ENCODE data around the gene PTPRCAP.
A peak's percentile ranks its signal among the peaks of the same experiment; 100 is the strongest.
"Not testable (repeated sequence)": the region's sequence is repeated elsewhere in the genome, so short reads cannot be mapped to it uniquely, and the experiment has no call there.

The PTPRCAP gene, protein sequence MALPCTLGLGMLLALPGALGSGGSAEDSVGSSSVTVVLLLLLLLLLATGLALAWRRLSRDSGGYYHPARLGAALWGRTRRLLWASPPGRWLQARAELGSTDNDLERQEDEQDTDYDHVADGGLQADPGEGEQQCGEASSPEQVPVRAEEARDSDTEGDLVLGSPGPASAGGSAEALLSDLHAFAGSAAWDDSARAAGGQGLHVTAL

DNA sequence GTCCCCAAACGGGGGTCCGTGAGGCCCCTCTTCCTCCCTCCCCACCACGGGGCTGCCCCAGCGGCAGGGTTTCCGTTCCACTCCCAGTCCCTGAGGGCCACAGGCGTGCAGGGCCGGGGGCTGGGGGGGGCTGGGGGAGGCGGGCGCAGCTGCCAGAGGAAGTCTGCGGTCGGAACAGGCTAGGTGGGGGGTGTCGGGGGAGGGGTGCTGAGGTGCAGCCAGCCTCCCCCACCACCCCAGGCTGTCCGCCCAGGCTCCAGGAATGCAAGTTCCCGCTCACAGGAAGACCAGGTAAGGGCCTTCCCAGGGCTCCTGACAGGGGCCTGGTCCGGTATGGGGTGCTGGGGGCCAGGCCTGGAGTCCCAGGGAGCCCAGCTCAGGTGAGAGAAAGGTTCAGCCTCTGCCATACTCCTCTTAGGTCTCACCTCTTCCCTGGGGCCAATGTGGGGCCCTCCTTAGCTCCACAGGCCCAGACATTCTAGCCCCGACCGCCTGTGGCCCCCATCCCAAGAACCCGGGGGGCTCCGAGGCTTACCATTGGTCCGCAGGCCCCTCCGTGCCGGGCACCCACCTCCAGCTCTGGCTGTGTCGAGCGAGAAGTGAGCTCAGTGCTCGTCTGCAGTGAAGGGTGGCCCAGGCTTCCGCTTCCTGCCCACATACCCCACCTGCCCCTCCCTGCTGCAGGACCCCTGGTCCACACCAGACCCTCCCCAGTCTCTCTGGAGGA, at the start of gene PTPRCAP:
Gene PTPRCAP, minus strand, starts transcription at position 601 of the 727 bp plus-strand sequence. Its CDS starts 63 bp downstream, at position 538.
- Mint-ChIP-seq H3K36me3 (peaks cover 53 to 80% of the 10 kb centered on the region in 2 donors), H3K27me3 (no peaks in the 10 kb centered on the region), H3K4me3 (peak within 1 kb of the TSS; percentile 95 to 99), H3K4me1 (peaks cover 66 to 90% of the 10 kb centered on the region in 2 donors), H3K9me3 (no peaks in the 10 kb centered on the region), H3K27ac (peak within 1 kb of the TSS; percentile 97)
- peak; percentile 74 for DNase-seq
- ATAC-seq (replicated peaks) = peak; percentile 41 to 57

DNA sequence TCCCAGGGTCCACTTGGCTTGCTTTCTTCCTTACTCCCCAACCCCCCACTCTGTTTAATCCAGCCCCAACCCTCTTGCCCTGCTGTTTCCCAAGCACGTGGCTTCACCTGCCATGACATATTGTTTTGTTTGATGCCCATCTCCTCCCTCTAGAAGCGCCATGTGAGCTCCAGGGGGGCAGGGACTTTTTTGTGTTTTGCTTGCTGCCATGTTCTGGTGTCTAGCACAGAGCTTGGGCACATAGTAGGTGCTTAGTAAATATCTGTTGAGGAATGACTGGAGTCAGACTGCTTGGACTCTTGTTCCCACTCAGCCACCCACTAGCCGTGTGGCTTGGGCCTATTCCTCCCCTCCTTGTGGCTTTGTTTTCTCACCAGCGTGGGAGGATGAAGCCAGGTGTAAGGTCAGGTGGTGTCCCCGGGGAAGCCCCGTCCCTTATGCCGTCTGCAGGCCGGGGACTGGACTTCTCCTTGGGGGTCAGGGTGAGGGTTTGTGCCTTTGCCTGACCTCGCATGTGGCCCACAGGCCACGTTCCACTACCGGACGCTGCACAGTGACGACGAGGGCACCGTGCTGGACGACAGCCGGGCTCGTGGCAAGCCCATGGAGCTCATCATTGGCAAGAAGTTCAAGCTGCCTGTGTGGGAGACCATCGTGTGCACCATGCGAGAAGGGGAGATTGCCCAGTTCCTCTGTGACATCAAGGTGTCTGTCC, 49.2 kb upstream of the PTPRCAP start:
- DNase-seq (peak; percentile 63), ATAC-seq (replicated peaks) (peak; percentile 13 to 15)
- Mint-ChIP-seq H3K4me1 (peaks cover 56 to 69% of the 10 kb centered on the region in 2 donors), H3K9me3 (peaks cover 0 to 3% of the 10 kb centered on the region in 2 donors), H3K4me3 (peak overlapping the region; percentile 70 to 74), H3K27me3 (no peaks in the 10 kb centered on the region), H3K36me3 (peaks cover 36 to 65% of the 10 kb centered on the region in 2 donors), H3K27ac (peak overlapping the region; percentile 84)

DNA sequence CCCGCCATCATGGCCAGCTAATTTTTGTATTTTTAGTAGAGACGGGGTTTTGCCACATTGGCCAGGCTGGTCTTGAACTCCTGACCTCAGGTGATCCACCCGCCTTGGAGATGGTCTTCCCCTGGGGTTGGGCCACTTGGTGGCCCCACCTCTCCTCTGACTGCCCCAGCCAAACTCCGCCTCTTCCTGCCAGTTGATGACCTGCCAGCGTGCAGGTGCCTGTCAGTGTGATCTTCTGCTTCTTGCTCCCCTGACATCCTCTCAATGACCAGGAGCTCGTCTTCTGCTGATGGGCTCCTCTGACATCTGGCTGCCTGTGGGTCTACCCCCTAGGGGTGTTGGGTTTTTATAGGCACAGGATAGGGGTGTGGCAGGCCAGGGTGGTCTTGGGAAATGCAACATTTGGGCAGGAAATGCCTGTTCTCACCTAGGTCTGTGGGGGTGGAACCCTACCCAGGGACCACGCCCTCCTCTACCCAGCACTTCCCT, 48.4 kb upstream of the PTPRCAP start:
- not testable (repeated sequence) for H3K27me3 Mint-ChIP-seq; ATAC-seq (replicated peaks); H3K9me3 Mint-ChIP-seq; DNase-seq
- peak overlapping the region; percentile 70 to 74 for H3K4me3 Mint-ChIP-seq
- H3K27ac Mint-ChIP-seq = peak overlapping the region; percentile 84
- H3K36me3 Mint-ChIP-seq = peaks cover 34 to 63% of the 10 kb centered on the region in 2 donors
- peaks cover 56 to 69% of the 10 kb centered on the region in 2 donors for H3K4me1 Mint-ChIP-seq

GRCh38 chr11:67484847-67485311, 47.4 kb upstream of the PTPRCAP start:
- Mint-ChIP-seq H3K36me3 (peaks cover 30 to 54% of the 10 kb centered on the region in 2 donors), H3K4me1 (peaks cover 53 to 62% of the 10 kb centered on the region in 2 donors)
- no peak for DNase-seq

GRCh38 chr11:67483831-67484665, 46.6 kb upstream of the PTPRCAP start:
- H3K36me3 Mint-ChIP-seq = peaks cover 25 to 48% of the 10 kb centered on the region in 2 donors
- DNase-seq (no peak), ATAC-seq (replicated peaks) (peak in 1 of 2 donors; percentile 12)
- H3K4me3 Mint-ChIP-seq = peak overlapping the region; percentile 94 to 96
- no peaks in the 10 kb centered on the region for H3K27me3 Mint-ChIP-seq
- peaks cover 49 to 58% of the 10 kb centered on the region in 2 donors for H3K4me1 Mint-ChIP-seq
- H3K9me3 Mint-ChIP-seq = peaks cover 0 to 3% of the 10 kb centered on the region in 2 donors
- peak overlapping the region; percentile 99 for H3K27ac Mint-ChIP-seq

More at GRCh38 chr11:67484847-67485311, 47.4 kb upstream of the PTPRCAP start:
- no peaks in the 10 kb centered on the region for H3K27me3 Mint-ChIP-seq
- H3K27ac Mint-ChIP-seq = peak overlapping the region; percentile 99
- peaks cover 0 to 3% of the 10 kb centered on the region in 2 donors for H3K9me3 Mint-ChIP-seq
- peak; percentile 44 to 50 for ATAC-seq (replicated peaks)
- H3K4me3 Mint-ChIP-seq = peak overlapping the region; percentile 94 to 96

DNA sequence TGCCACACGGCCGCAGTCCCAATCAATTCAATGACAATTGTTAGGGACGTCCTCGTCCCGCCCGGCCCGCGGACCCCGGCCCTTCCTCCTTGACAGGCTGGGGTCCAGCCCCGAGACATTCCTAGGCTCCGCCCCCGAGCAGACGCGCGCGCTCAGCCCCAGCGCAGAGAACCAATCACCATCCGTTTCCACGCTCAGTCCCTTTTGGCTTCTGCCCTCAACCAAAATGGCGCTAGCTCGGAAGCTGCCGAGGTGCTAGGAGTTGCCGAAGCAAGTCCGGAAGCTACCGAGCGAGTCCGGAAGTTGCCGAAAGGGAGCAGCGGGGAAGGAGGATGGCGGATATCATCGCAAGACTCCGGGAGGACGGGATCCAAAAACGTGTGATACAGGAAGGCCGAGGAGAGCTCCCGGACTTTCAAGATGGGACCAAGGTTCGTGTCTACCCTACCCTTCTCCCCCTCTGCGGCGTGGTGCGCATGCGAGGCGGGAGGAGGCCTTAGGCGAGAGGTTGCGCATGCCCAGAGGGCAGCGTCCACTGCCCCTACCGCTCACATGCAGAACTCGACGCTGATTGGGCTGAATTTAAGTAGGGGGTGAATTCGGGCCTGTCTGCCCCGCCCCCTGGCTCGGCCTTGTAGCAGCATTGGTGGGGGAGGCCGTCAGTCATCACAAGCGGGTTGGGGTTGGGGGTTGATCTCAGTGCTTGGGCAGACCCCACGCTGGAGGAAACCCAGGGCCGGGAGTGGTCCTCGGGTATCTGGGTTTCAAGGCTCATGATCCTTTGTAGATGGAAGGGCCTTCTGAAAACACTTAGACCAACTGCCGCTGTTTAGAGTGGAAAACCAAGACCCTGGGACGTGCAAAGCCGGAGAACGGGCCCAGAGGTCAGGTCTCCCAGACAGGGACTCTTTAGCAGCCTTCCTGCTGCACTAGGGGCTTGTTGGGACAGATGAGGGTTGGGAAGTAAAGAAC, 45.6 kb upstream of the PTPRCAP start, which contains the start of gene AIP:
Gene AIP, plus strand, starts transcription at position 200 of the 972 bp plus-strand sequence. Its CDS starts 133 bp downstream, at position 333.
- H3K4me1 Mint-ChIP-seq = peaks cover 48 to 57% of the 10 kb centered on the region in 2 donors
- no peaks in the 10 kb centered on the region for H3K27me3 Mint-ChIP-seq
- H3K4me3 Mint-ChIP-seq = peak within 1 kb of the TSS; percentile 94 to 96
- H3K9me3 Mint-ChIP-seq = peaks cover 0 to 3% of the 10 kb centered on the region in 2 donors
- ATAC-seq (replicated peaks) (peak; percentile 79 to 87), DNase-seq (peak; percentile 97)
- H3K27ac Mint-ChIP-seq = peak within 1 kb of the TSS; percentile 99
- peaks cover 18 to 39% of the 10 kb centered on the region in 2 donors for H3K36me3 Mint-ChIP-seq

DNA sequence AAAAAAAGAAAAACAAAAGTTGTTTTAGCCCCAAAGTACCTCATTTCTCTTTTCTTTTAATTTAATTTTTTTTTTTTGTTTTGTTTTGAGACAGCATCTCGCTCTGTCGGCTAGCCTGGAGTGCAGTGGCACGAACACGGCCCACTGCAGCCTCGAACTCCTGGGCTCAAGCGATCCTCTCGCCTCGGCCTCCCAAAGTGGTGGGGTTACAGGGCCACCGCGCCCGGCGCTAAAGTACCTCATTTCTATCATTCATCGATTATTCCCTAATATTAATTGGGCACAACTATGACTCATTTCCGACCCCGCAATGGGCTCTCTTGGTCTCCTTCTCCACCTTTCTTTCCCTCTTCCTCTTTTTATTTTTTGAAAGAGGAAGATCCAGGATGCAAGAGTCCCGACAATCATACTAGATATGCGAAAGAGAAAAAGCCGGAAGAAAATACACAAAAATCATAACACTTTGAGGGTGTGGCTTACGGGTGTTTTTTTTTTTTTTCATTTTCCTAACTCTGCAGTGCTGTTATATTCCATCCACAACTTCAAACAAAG, 44.9 kb upstream of the PTPRCAP start:
- H3K27ac Mint-ChIP-seq = peak overlapping the region; percentile 99
- H3K9me3 Mint-ChIP-seq = peaks cover 0 to 3% of the 10 kb centered on the region in 2 donors
- ATAC-seq (replicated peaks) (peak; percentile 14 to 17), DNase-seq (no peak)
- peak overlapping the region; percentile 94 to 96 for H3K4me3 Mint-ChIP-seq
- H3K4me1 Mint-ChIP-seq = peaks cover 42 to 49% of the 10 kb centered on the region in 2 donors
- H3K36me3 Mint-ChIP-seq = peaks cover 15 to 31% of the 10 kb centered on the region in 2 donors
- H3K27me3 Mint-ChIP-seq = no peaks in the 10 kb centered on the region

DNA sequence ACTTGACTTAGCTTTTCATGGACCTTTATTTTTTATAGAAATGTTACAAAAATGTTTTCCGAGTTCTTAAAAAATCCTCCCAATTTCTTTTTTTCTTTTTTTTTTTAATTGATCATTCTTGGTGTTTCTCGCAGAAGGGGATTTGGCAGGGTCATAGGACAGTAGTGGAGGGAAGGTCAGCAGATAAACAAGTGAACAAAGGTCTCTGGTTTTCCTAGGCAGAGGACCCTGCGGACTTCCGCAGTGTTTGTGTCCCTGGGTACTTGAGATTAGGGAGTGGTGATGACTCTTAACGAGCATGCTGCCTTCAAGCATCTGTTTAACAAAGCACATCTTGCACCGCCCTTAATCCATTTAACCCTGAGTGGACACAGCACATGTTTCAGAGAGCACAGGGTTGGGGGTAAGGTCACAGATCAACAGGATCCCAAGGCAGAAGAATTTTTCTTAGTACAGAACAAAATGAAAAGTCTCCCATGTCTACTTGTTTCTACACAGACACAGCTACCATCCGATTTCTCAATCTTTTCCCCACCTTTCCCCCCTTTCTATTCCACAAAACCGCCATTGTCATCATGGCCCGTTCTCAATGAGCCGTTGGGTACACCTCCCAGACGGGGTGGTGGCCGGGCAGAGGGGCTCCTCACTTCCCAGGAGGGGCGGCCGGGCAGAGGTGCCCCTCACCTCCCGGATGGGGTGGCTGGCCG, 40.0 kb upstream of the PTPRCAP start:
- H3K4me1 Mint-ChIP-seq; H3K27me3 Mint-ChIP-seq; H3K4me3 Mint-ChIP-seq; H3K27ac Mint-ChIP-seq; DNase-seq; H3K9me3 Mint-ChIP-seq; ATAC-seq (replicated peaks); H3K36me3 Mint-ChIP-seq: not testable (repeated sequence)

GRCh38 chr11:67476692-67477091, 39.2 kb upstream of the PTPRCAP start:
- DNase-seq; H3K4me1 Mint-ChIP-seq; H3K36me3 Mint-ChIP-seq; H3K4me3 Mint-ChIP-seq; H3K27ac Mint-ChIP-seq; H3K27me3 Mint-ChIP-seq; ATAC-seq (replicated peaks); H3K9me3 Mint-ChIP-seq: not testable (repeated sequence)

- H3K4me3 Mint-ChIP-seq = no peak overlapping the region
- H3K27me3 Mint-ChIP-seq = no peaks in the 10 kb centered on the region
- H3K36me3 Mint-ChIP-seq = peaks cover 0 to 5% of the 10 kb centered on the region in 2 donors
- H3K4me1 Mint-ChIP-seq = peaks cover 21 to 33% of the 10 kb centered on the region in 2 donors
- no peaks in the 10 kb centered on the region for H3K9me3 Mint-ChIP-seq
- no peak for DNase-seq
- no peak for ATAC-seq (replicated peaks)
- no peak overlapping the region for H3K27ac Mint-ChIP-seq
These were observed 35.4 kb upstream of the PTPRCAP start for GRCh38 chr11:67472882-67473281.

DNA sequence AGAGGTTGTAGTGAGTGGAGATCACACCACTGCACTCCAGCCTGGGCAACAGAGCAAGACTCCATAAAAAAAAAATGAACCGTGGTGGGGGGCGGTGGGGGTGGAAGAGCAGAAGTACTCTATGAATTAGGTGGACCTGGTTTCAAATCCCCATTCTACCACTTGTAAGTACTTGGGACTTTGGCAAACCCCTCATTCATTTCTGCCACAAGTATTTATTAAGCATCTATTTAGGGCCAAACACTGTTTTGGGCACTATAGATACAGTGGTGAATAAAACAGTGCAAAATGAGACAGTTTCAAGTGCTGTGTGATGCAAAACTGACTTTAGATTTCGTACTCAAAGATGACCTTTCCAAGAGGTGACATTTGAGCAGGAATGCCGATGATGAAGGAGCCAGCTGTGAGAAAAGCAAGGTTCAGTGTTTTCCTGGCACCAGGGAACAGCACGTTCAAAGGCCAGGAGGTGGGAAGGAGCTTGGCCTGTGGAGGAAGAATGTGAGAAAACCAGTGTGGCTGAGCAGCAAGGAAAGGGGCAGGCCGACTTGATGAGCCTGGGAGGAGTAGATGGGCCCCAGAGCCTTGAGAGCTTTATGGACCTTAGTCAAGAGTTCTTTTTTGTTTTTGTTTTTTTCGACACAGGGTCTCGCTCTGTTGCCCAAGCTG, 33.0 kb upstream of the PTPRCAP start:
- H3K36me3 Mint-ChIP-seq = peaks cover 8 to 9% of the 10 kb centered on the region in 2 donors
- DNase-seq (no peak), ATAC-seq (replicated peaks) (peak; percentile 30 to 49)
- no peaks in the 10 kb centered on the region for H3K27me3 Mint-ChIP-seq
- no peaks in the 10 kb centered on the region for H3K9me3 Mint-ChIP-seq
- peaks cover 36 to 53% of the 10 kb centered on the region in 2 donors for H3K4me1 Mint-ChIP-seq
- peak overlapping the region; percentile 92 to 93 for H3K4me3 Mint-ChIP-seq
- peak overlapping the region; percentile 97 for H3K27ac Mint-ChIP-seq

Measured in stimulated activated naive B cell treated with anti-CD40 and anti-IgM and Interleukin-4, amounts not matched to agents 10 μg/mL and 1 μg/mL and 100 μg/mL, for 72 hours (primary cell).